GM12878 (cell line): ENCODE measurements around the gene PPP2R3B. TPM values are rescaled to one million over a fixed set of nuclear protein-coding genes. Genes with fewer than 3 reads are reported as not detected.

Source experiments
- ATF7 ChIP-seq: fragments of 450-650 bp; IDR thresholded peaks from 2 replicates; pipeline ENCODE4 v1.6.1; 2016; ENCODE audit warnings: low read depth, mild to moderate bottlenecking
- MXI1 ChIP-seq: fragments of 150-350 bp; IDR thresholded peaks from 2 replicates; pipeline ENCODE4 v1.6.1; 2011; ENCODE audit warnings: low read depth, mild to moderate bottlenecking, inconsistent platforms, low read length, improper control_type of control experiment
- YY1 ChIP-seq: IDR thresholded peaks from 2 replicates; pipeline ENCODE4 v1.6.1; 2011; ENCODE audit warnings: low read depth, mild to moderate bottlenecking, low read length
- polyA plus RNA-seq, 11 experiments: library from polyadenylated mRNA; depleted of rRNA in 4 of 11; unstranded in 6 of 11; stranded (reverse) in 5 of 11; fragments of >200 nt; fragmentation: Nextera tagmentation in 4 of 11; fragmentation: Illumina TruSeq in 1 of 11; extraction: Ambion mirVana in 4 of 11; extraction: Trizol in 1 of 11; gene quantifications; 1 replicate in 1 of 11; 2 replicates in 10 of 11; pipeline versions ENCODE4 v1.2.1 to v1.2.3, GENCODE V29; 2011 to 2016; ENCODE audit warnings: inconsistent platforms in 2 of 11, missing spikeins in 2 of 11, low read depth in 1 of 11
- small RNA-seq: library from RNA; depleted of rRNA; stranded (forward); fragments of <200 nt; gene quantifications from one replicate; pipeline ENCODE3, GENCODE V24; 2014
- total RNA-seq, 4 experiments: library from RNA; depleted of rRNA in 3 of 4; stranded (reverse); fragments of >200 nt in 3 of 4; fragmentation: Illumina TruSeq in 1 of 4; extraction: Trizol in 1 of 4; gene quantifications; 2 replicates each; pipeline versions ENCODE4 v1.2.1 to v1.2.3, GENCODE V29; 2013 to 2021
- TF ChIP-seq, protein P1 (sequence below): IDR thresholded peaks from 2 replicates; pipeline ENCODE4 v1.6.1; 2012; ENCODE audit warnings: low read depth, low read length, improper control_type of control experiment
- TF ChIP-seq, protein P2 (sequence below): fragments of 150-350 bp; IDR thresholded peaks from 2 replicates; pipeline ENCODE4 v1.6.1; 2014; ENCODE audit warnings: mild to moderate bottlenecking, low read depth, low read length

The PPP2R3B gene
- total and polyA plus RNA-seq, 10 of the 15 experiments (the other 5 are each of a cell fraction or from before 2014, with no cell fraction given) = 0.11 to 34.3 (median 9.7) TPM; not detected in 1

- TF ChIP-seq YY1 (no peak), MXI1 (no peak), ATF7 (no peak)
- TF ChIP-seq, protein P1, sequence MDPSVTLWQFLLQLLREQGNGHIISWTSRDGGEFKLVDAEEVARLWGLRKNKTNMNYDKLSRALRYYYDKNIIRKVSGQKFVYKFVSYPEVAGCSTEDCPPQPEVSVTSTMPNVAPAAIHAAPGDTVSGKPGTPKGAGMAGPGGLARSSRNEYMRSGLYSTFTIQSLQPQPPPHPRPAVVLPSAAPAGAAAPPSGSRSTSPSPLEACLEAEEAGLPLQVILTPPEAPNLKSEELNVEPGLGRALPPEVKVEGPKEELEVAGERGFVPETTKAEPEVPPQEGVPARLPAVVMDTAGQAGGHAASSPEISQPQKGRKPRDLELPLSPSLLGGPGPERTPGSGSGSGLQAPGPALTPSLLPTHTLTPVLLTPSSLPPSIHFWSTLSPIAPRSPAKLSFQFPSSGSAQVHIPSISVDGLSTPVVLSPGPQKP = no peak
- TF ChIP-seq, protein P2, sequence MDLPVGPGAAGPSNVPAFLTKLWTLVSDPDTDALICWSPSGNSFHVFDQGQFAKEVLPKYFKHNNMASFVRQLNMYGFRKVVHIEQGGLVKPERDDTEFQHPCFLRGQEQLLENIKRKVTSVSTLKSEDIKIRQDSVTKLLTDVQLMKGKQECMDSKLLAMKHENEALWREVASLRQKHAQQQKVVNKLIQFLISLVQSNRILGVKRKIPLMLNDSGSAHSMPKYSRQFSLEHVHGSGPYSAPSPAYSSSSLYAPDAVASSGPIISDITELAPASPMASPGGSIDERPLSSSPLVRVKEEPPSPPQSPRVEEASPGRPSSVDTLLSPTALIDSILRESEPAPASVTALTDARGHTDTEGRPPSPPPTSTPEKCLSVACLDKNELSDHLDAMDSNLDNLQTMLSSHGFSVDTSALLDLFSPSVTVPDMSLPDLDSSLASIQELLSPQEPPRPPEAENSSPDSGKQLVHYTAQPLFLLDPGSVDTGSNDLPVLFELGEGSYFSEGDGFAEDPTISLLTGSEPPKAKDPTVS = no peak
Observed at GRCh38 chrX:285076-285677, 101.5 kb downstream of the PPP2R3B start (continued).

Small RNA genes within 50 kb of the gene (small RNA-seq; reads per million reads assigned to genes)
- not detected for gene RF00017

Other genes with a start within 250 kb of the PPP2R3B start
- 23.6 and 28.8 TPM in 2 replicates for gene PLCXD1, start 105.5 kb downstream of the PPP2R3B start, total RNA-seq (2014; rRNA removed)
- 12.2 and 14.8 TPM in 2 replicates for gene PLCXD1, start 105.5 kb downstream of the PPP2R3B start, total RNA-seq (2014; rRNA removed; fragmentation: Illumina TruSeq; extraction: Trizol)
- 27.5 and 28.6 TPM in 2 replicates for gene PLCXD1, start 105.5 kb downstream of the PPP2R3B start, total RNA-seq (2021)
- gene PLCXD1, start 105.5 kb downstream of the PPP2R3B start, polyA plus RNA-seq (2011; rRNA removed) = 24.7 and 49.7 TPM in 2 replicates
- 12.5 and 21.2 TPM in 2 replicates for gene PLCXD1, start 105.5 kb downstream of the PPP2R3B start, polyA plus RNA-seq (2014; fragmentation: Illumina TruSeq; extraction: Trizol)
- gene PLCXD1, start 105.5 kb downstream of the PPP2R3B start, polyA plus RNA-seq (2014; fragmentation: Nextera tagmentation; extraction: Ambion mirVana) = 1 to 10 TPM; 2.4 to 3.4 TPM
- gene PLCXD1, start 105.5 kb downstream of the PPP2R3B start, polyA plus RNA-seq (2014; rRNA removed) = 49.7 and 49.8 TPM in 2 replicates
- 10 to 100 TPM; 11.2 to 11.6 TPM for gene PLCXD1, start 105.5 kb downstream of the PPP2R3B start, polyA plus RNA-seq (2016; fragmentation: Nextera tagmentation; extraction: Ambion mirVana)
- gene GTPBP6, start 68.1 kb downstream of the PPP2R3B start, total RNA-seq (2014; rRNA removed) = 42.7 and 49.1 TPM in 2 replicates
- 11.6 and 14.7 TPM in 2 replicates for gene GTPBP6, start 68.1 kb downstream of the PPP2R3B start, total RNA-seq (2014; rRNA removed; fragmentation: Illumina TruSeq; extraction: Trizol)
- gene GTPBP6, start 68.1 kb downstream of the PPP2R3B start, total RNA-seq (2021) = 65.9 and 71.0 TPM in 2 replicates
- 10.6 and 27.5 TPM in 2 replicates for gene GTPBP6, start 68.1 kb downstream of the PPP2R3B start, polyA plus RNA-seq (2011; rRNA removed)
- gene GTPBP6, start 68.1 kb downstream of the PPP2R3B start, polyA plus RNA-seq (2014; fragmentation: Illumina TruSeq; extraction: Trizol) = 4.8 and 8.6 TPM in 2 replicates
- gene GTPBP6, start 68.1 kb downstream of the PPP2R3B start, polyA plus RNA-seq (2014; fragmentation: Nextera tagmentation; extraction: Ambion mirVana) = 1 to 10 TPM in 1 of 2 experiments, under 1 TPM in 1; 0.31 to 1.9 TPM
- 48.2 and 55.5 TPM in 2 replicates for gene GTPBP6, start 68.1 kb downstream of the PPP2R3B start, polyA plus RNA-seq (2014; rRNA removed)
- 10 to 100 TPM in 1 of 2 experiments, 1 to 10 TPM in 1; 8.5 to 46.1 TPM for gene GTPBP6, start 68.1 kb downstream of the PPP2R3B start, polyA plus RNA-seq (2016; fragmentation: Nextera tagmentation; extraction: Ambion mirVana)
- gene SHOX, start 243.9 kb upstream of the PPP2R3B start, total RNA-seq (2014; rRNA removed) = not detected in 2 replicates
- not detected in 2 replicates for gene SHOX, start 243.9 kb upstream of the PPP2R3B start, total RNA-seq (2014; rRNA removed; fragmentation: Illumina TruSeq; extraction: Trizol)
- gene SHOX, start 243.9 kb upstream of the PPP2R3B start, total RNA-seq (2021) = not detected in 2 replicates
- gene SHOX, start 243.9 kb upstream of the PPP2R3B start, polyA plus RNA-seq (2011; rRNA removed) = 0.22 and 0.42 TPM in 2 replicates
- not detected in 2 replicates for gene SHOX, start 243.9 kb upstream of the PPP2R3B start, polyA plus RNA-seq (2014; fragmentation: Illumina TruSeq; extraction: Trizol)
- not detected for gene SHOX, start 243.9 kb upstream of the PPP2R3B start, polyA plus RNA-seq (2014; fragmentation: Nextera tagmentation; extraction: Ambion mirVana)
- not detected in 2 replicates for gene SHOX, start 243.9 kb upstream of the PPP2R3B start, polyA plus RNA-seq (2014; rRNA removed)
- gene SHOX, start 243.9 kb upstream of the PPP2R3B start, polyA plus RNA-seq (2016; fragmentation: Nextera tagmentation; extraction: Ambion mirVana) = not detected